ENCODE measurements around the gene NAA16.
"Not testable (repeated sequence)": the region's sequence is repeated elsewhere in the genome, so short reads cannot be mapped to it uniquely, and the experiment has no call there.

NAA16 gene

DNA sequence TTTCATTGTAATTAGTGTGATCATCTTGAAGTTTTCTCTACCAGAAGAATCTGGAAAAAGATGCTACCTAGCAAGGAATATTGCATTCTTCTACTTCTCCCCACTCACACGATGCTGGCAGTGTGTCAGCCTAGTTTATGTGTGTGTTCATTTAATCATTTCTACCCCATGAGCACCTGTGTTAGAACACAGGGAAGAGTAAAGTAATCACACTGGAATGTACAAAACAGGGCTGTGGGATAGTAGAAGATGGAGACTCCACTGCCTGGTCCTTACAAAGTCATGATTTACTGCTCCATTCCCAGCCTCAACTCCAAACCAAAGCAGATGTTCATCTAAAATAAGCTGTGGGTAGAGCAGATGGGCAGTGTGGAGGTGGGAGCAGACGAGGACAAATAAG is 98.5 kb downstream of the NAA16 start:
- no peak for DNase-seq (ENCODE audit: low read depth)

- no peak for DNase-seq (ENCODE audit: low read depth)
Observed at GRCh38 chr13:41411060-41411459, 100.0 kb downstream of the NAA16 start.

- DNase-seq (ENCODE audit: low read depth): no peak
Observed at GRCh38 chr13:41411522-41411921, 100.5 kb downstream of the NAA16 start.

DNA sequence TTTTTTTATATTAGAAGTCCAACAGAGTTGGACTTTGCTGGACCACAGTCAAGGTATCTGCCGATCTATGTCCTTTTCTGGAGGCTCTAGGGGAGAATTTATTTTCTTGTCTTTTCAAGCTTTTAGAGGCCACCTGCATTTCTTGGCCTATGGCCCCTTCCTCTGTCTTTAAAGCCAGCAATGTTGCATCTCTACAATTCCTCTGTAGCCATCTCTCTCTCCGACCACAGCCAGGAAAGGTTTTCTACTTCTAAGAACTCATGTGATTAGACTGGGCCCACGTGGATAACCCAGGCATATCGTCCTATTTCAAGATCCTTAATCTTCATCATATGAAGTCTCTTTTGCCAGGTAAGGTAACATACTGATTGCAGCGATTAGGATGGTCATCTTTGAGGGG is 102.8 kb downstream of the NAA16 start:
- no peak for DNase-seq (ENCODE audit: low read depth)

DNA sequence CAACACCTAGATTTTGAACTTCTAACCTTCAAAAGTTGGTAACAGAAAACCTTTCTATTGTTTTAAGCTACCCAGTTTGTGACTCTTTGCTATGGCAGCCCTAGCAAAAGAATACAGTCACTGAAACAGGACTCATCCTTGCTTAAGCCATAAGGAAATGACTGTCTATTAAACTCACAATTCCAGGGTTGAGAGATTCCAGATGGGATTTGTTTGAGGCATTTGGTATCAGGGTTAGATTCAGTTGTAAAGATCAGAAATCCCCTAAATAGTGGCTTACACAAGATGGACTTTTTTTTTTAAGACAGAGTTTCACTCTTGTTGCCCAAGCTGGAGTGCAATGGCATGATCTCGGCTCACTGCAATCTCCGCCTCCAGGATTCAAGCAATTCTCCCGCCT is 105.2 kb downstream of the NAA16 start:
- DNase-seq (ENCODE audit: low read depth): no peak

GRCh38 chr13:41418027-41418426 is 107.0 kb downstream of the NAA16 start:
- no peak for DNase-seq (ENCODE audit: low read depth)

GRCh38 chr13:41418731-41419130 is 107.7 kb downstream of the NAA16 start:
- DNase-seq (ENCODE audit: low read depth): no peak

- DNase-seq (ENCODE audit: low read depth): no peak
Observed at GRCh38 chr13:41419206-41419605, 108.1 kb downstream of the NAA16 start.

- no peak for DNase-seq (ENCODE audit: low read depth)
Observed at GRCh38 chr13:41420146-41420545, 109.1 kb downstream of the NAA16 start.

GRCh38 chr13:41421330-41421729 is 110.3 kb downstream of the NAA16 start:
- DNase-seq (ENCODE audit: low read depth): not testable (repeated sequence)

- not testable (repeated sequence) for DNase-seq (ENCODE audit: low read depth)
Observed at GRCh38 chr13:41421983-41422382, 110.9 kb downstream of the NAA16 start.

DNA sequence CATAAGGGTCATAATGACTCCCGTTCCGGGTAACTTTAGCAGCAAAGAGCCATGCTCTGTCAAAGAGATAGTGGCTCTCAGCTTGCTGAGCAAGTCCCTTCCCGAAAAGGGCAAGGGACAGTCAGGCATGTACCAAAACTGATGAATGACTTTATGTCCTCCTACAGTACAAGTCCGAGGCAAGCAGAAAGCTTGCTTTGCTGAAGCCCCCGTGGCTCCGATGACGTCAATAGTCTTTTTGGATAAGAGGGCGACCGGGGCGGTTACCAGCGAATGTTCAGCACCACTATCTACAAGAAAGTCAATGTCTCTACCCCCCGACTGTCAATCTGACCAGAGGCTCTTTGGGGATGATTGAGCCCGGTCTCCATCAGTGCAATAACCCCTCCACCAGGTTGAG is 112.2 kb downstream of the NAA16 start:
- not testable (repeated sequence) for DNase-seq (ENCODE audit: low read depth)

DNA sequence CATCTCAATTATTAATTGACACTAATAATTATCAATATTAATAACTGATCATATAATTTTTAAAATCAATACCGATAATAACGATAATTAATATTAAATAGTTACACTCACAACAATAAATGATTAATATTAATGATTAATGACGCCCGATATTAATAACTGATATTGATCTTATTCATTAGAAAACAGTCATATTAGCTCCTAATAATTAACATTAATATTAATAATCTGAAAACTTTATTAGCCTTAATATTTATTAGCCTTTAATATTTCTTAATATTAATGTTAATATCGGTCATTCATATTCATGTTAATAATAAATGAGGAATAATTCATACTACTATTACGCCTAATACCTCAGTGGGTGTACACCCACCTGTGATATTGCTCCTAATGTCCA is 113.6 kb downstream of the NAA16 start:
- DNase-seq (ENCODE audit: low read depth): not testable (repeated sequence)

- DNase-seq (ENCODE audit: low read depth): no peak
Observed at GRCh38 chr13:41426047-41426446, 115.0 kb downstream of the NAA16 start.
